HCT116 (cell line): ENCODE measurements around the gene ADA. TPM values are rescaled to one million over a fixed set of nuclear protein-coding genes. Genes with fewer than 3 reads are reported as not detected.

Source experiments
- ATAC-seq: fragments of 200-7000 bp; cut with Tn5 transposase; 2 replicates; pipeline ENCODE4 v1.9.1; 2020; ENCODE audit warnings: mild to moderate bottlenecking, moderate library complexity
- BruUV-seq: library from RNA; stranded (reverse); fragments of 400-500 nt; replicated peaks from 2 replicates; lab custom pipeline; 2021; lab: Mats Ljungman, UMichigan
- CTCF ChIA-PET: fragments of 300-600 bp; sonication (Branson Sonifier 250); formaldehyde crosslinking; loops from one replicate; lab custom pipeline; 2021; ENCODE audit warnings: antibody characterized with exemption; lab: Charles Lee
- POLR2A ChIA-PET: fragments of 300-600, 350-600 bp; sonication (Branson Sonifier 250); formaldehyde crosslinking; loops from one replicate; lab custom pipeline; 2021; ENCODE audit warnings: antibody characterized with exemption; lab: Charles Lee
- RAD21 ChIA-PET, 2 experiments: fragments of 300-600 bp; sonication (Branson Sonifier 250); formaldehyde crosslinking; loops; one replicate each; lab custom pipeline; 2023; ENCODE audit warnings: low total read pairs in 2 of 2; ENCODE audit not compliant: uncharacterized antibody in 2 of 2, unreplicated experiment in 2 of 2, low non-redundant PET in 1 of 2; lab: Charles Lee
- DNase-seq: peaks from one replicate; pipeline ENCODE4 v3.0.0-alpha.2; 2010; ENCODE audit warnings: low read depth, low spot score
- H2AFZ ChIP-seq: fragments of 200-600 bp; shearing (Covaris generic), sonication (generic); 2 replicates; pipeline ENCODE4 v1.6.1; 2017; ENCODE audit warnings: low read depth, mixed run types, mixed read lengths, antibody characterized with exemption, low read length; ENCODE audit not compliant: poor library complexity, severe bottlenecking
- H3K27ac ChIP-seq: 2 replicates; pipeline ENCODE4 v1.5.1; 2012; ENCODE audit warnings: low read depth, low read length
- H3K27me3 ChIP-seq: fragments of 200-600 bp; sonication (generic); 2 replicates; pipeline ENCODE4 v1.6.1; 2016; ENCODE audit warnings: mixed run types, low read length, mixed read lengths; ENCODE audit not compliant: insufficient read depth
- H3K36me3 ChIP-seq, 2 experiments: fragments of 200-500 bp in 1 of 2; fragments of 200-600 bp in 1 of 2; sonication (Bioruptor generic) in 1 of 2; sonication (generic) in 1 of 2; 2 replicates each; pipeline versions ENCODE4 v1.5.1 to v1.6.1; 2014 to 2016; ENCODE audit warnings: low read length in 2 of 2, inconsistent platforms in 1 of 2, mixed read lengths in 1 of 2, mixed run types in 1 of 2; ENCODE audit not compliant: insufficient read depth in 2 of 2, control insufficient read depth in 1 of 2
- H3K4me1 ChIP-seq, 2 experiments: fragments of 200-600 bp in 1 of 2; sonication (generic) in 1 of 2; 2 replicates each; pipeline versions ENCODE4 v1.5.1 to v1.6.1; 2012 to 2017; ENCODE audit warnings: low read length in 2 of 2, inconsistent platforms in 1 of 2, mild to moderate bottlenecking in 1 of 2, mixed read lengths in 1 of 2, mixed run types in 1 of 2, moderate library complexity in 1 of 2; ENCODE audit not compliant: insufficient read depth in 2 of 2, control insufficient read depth in 1 of 2
- H3K4me2 ChIP-seq: fragments of 200-600 bp; sonication (generic); 2 replicates; pipeline ENCODE4 v1.6.1; 2017; ENCODE audit warnings: mixed run types, low read length, mixed read lengths
- H3K4me3 ChIP-seq, 2 experiments: fragments of 200-600 bp in 1 of 2; sonication (generic) in 1 of 2; replicated peaks in 1 of 2; 2 replicates each; pipeline ENCODE4 v1.5.1; 2011 to 2016; ENCODE audit warnings: low read length in 2 of 2, control low read depth in 1 of 2, low read depth in 1 of 2, mild to moderate bottlenecking in 1 of 2, mixed read lengths in 1 of 2, mixed run types in 1 of 2
- H3K79me2 ChIP-seq: fragments of 200-600 bp; sonication (generic); 2 replicates; pipeline ENCODE4 v1.6.1; 2017; ENCODE audit warnings: mild to moderate bottlenecking, mixed run types, low read length, moderate library complexity, mixed read lengths; ENCODE audit not compliant: insufficient read depth
- H3K9ac ChIP-seq: fragments of 200-600 bp; sonication (generic); 2 replicates; pipeline ENCODE4 v1.6.1; 2016; ENCODE audit warnings: low read length, mixed read lengths
- H3K9me2 ChIP-seq: fragments of 200-600 bp; sonication (generic), shearing (Covaris generic); 2 replicates; pipeline ENCODE4 v1.6.1; 2017; ENCODE audit warnings: mixed run types, mild to moderate bottlenecking, moderate library complexity; ENCODE audit not compliant: insufficient read depth
- H3K9me3 ChIP-seq, 2 experiments: fragments of 200-500 bp in 1 of 2; fragments of 200-600 bp in 1 of 2; sonication (Bioruptor generic) in 1 of 2; sonication (generic) in 1 of 2; 2 replicates each; pipeline ENCODE4 v1.6.1; 2014 to 2017; ENCODE audit warnings: low read length in 2 of 2, mixed read lengths in 2 of 2, inconsistent platforms in 1 of 2, low read depth in 1 of 2, mild to moderate bottlenecking in 1 of 2, mixed run types in 1 of 2, moderate library complexity in 1 of 2; ENCODE audit not compliant: control insufficient read depth in 1 of 2, insufficient read depth in 1 of 2
- H4K20me1 ChIP-seq: fragments of 200-600 bp; sonication (generic), shearing (Covaris generic); 2 replicates; pipeline ENCODE4 v1.6.1; 2017; ENCODE audit warnings: mixed run types, mild to moderate bottlenecking, moderate library complexity; ENCODE audit not compliant: insufficient read depth
- ATF3 ChIP-seq: IDR thresholded peaks from 2 replicates; pipeline ENCODE4 v1.6.1; 2012
- CBX3 ChIP-seq: IDR thresholded peaks from 2 replicates; pipeline ENCODE4 v1.6.1; 2012; ENCODE audit warnings: low read depth
- CEBPB ChIP-seq: IDR thresholded peaks from 2 replicates; pipeline ENCODE4 v1.6.1; 2012; ENCODE audit warnings: low read depth
- ELF1 ChIP-seq: IDR thresholded peaks from 2 replicates; pipeline ENCODE4 v1.6.1; 2012; ENCODE audit warnings: low read depth, borderline replicate concordance
- EZH2 ChIP-seq: fragments of 200-600 bp; sonication (generic); IDR thresholded peaks from 2 replicates; pipeline ENCODE4 v1.6.1; 2017; ENCODE audit warnings: antibody characterized with exemption, mixed run types
- EZH2phosphoT487 ChIP-seq: fragments of 200-600 bp; IDR thresholded peaks from 2 replicates; pipeline ENCODE4 v1.6.1; 2018; ENCODE audit warnings: antibody characterized with exemption, borderline replicate concordance
- JUND ChIP-seq: IDR thresholded peaks from 2 replicates; pipeline ENCODE4 v1.6.1; 2012
- POLR2A ChIP-seq: IDR thresholded peaks from 2 replicates; pipeline ENCODE4 v1.7.0; 2011; ENCODE audit warnings: borderline replicate concordance; ENCODE audit not compliant: insufficient read depth, insufficient read length; ENCODE audit errors: extremely low read depth
- POLR2AphosphoS5 ChIP-seq: IDR thresholded peaks from 2 replicates; pipeline ENCODE4 v1.6.1; 2011; ENCODE audit warnings: mild to moderate bottlenecking, low read depth, low read length, moderate library complexity
- REST ChIP-seq: IDR thresholded peaks from 2 replicates; pipeline ENCODE4 v1.6.1; 2012; ENCODE audit warnings: low read depth
- SP1 ChIP-seq: IDR thresholded peaks from 2 replicates; pipeline ENCODE4 v1.6.1; 2012; ENCODE audit warnings: low read depth
- SRF ChIP-seq: IDR thresholded peaks from 2 replicates; pipeline ENCODE4 v1.6.1; 2012; ENCODE audit warnings: low read depth
- ZBTB33 ChIP-seq: IDR thresholded peaks from 2 replicates; pipeline ENCODE4 v1.6.1; 2011; ENCODE audit warnings: mild to moderate bottlenecking, low read length, moderate library complexity; ENCODE audit not compliant: insufficient replicate concordance; ENCODE audit errors: extremely low read depth
- intact Hi-C: fragments of 100-400 bp; cut with micrococcal nuclease; formaldehyde crosslinking; loops from 2 replicates; pipeline ENCODE4 v1.10.0; 2022
- total RNA-seq: library from RNA; stranded (reverse); gene quantifications from one replicate; pipeline ENCODE4 v1.2.1, GENCODE V29; 2021; ENCODE audit not compliant: unreplicated experiment

The ADA gene
- total RNA-seq, 1 experiment from 2014 or later, result 25.9 TPM

GRCh38 chr20:44579313-44580081, 72.0 kb downstream of the ADA start:
- DNase-seq (no peak), ATAC-seq (no peak)
- Histone ChIP-seq H3K9ac (no peak overlapping the region), H3K36me3 (no peaks in the 10 kb centered on the region), H3K27me3 (no peaks in the 10 kb centered on the region), H3K4me3 (no peak overlapping the region), H3K4me2 (no peak overlapping the region), H2AFZ (no peak overlapping the region), H3K9me2 (no peaks in the 10 kb centered on the region), H3K79me2 (no peaks in the 10 kb centered on the region), H3K4me1 (peaks cover 11 to 14% of the 10 kb centered on the region in 2 experiments), H3K27ac (no peak overlapping the region), H4K20me1 (no peaks in the 10 kb centered on the region), H3K9me3 (no peaks in the 10 kb centered on the region)
- BruUV-seq, result no TSS peak
- ChIA-PET POLR2A (no interaction called here), RAD21 (no interaction called here), CTCF (no interaction called here)
- intact Hi-C loops, result no loop called here
- TF ChIP-seq CEBPB, result no peak
- no peak for TF ChIP-seq EZH2phosphoT487
- TF ChIP-seq POLR2AphosphoS5, result no peak
- no peak for TF ChIP-seq SP1
- TF ChIP-seq CBX3, result no peak
- no peak for TF ChIP-seq SRF
- no peak for TF ChIP-seq JUND
- no peak for TF ChIP-seq EZH2
- TF ChIP-seq POLR2A, result no peak
- TF ChIP-seq ATF3, result no peak
- no peak for TF ChIP-seq ZBTB33
- TF ChIP-seq ELF1, result no peak
- TF ChIP-seq REST, result no peak
